HG02943 (cell line): ENCODE measurements around the gene SEPHS1.
A peak's percentile ranks its signal among the peaks of the same experiment; 100 is the strongest.
"Not testable (repeated sequence)": the region's sequence is repeated elsewhere in the genome, so short reads cannot be mapped to it uniquely, and the experiment has no call there.

Experiments
- ATAC-seq: cut with Tn5 transposase; IDR thresholded peaks from one replicate; pipeline ENCODE4 v1.9.1; 2021; ENCODE audit warnings: mild to moderate bottlenecking, low read depth, moderate library complexity; ENCODE audit not compliant: unreplicated experiment

The SEPHS1 gene

DNA sequence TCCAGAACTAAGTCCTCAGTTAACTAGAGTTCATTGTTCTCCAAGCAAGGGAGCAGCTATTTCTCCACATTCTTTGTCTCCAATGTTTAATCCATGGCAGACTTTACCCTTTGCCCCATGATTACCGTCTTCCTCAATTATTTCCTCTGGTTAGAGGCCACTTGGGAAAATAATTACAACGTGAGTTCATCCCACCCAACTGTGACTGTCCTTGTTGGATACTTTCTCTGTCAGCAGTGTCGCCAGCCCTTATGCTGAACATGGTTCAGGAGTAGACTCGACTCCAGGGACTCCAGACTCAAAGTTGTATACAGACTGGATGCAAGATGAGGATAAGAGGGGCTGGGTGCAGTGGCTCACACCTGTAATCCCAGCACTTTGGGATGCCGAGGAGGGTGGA lies 17.1 kb upstream of the SEPHS1 start:
- ATAC-seq: no peak

DNA sequence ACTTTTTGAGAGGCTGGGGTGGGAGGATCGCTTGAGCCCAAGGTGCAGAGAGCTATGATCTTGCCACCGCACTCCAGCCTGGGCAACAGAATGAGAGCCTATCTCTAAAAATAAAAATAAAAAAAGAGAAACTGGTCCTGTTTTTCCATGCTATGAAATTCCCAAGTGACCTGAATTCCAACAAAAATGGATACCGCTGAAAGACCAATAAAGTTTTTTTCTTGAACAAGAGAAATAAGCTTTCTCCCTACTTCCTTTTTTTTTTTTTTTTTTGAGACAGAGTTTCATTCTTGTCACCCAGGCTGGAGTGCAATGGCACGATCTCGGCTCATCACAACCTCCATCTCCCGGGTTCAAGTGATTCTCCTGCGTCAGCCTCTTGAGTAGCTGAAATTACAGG lies 12.5 kb upstream of the SEPHS1 start:
- no peak for ATAC-seq

DNA sequence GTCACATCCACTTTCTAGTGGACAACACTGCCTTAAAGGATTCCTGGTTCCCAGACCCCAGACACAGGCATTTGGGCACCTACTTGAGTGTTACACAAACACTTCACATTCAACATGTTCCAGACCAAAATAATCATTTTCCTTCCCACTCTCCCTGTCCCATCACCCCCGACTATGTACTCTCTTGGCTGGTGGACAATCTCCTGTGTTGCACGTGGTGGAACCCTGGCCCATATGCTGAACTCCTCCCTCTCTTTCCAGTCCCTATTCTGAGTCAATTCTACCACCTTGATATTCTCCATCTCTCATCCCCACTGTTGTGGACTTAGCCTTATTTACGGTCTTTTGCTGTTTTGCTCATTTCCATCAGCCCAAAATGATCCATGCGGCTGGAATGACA lies 8.3 kb upstream of the SEPHS1 start:
- no peak for ATAC-seq

DNA sequence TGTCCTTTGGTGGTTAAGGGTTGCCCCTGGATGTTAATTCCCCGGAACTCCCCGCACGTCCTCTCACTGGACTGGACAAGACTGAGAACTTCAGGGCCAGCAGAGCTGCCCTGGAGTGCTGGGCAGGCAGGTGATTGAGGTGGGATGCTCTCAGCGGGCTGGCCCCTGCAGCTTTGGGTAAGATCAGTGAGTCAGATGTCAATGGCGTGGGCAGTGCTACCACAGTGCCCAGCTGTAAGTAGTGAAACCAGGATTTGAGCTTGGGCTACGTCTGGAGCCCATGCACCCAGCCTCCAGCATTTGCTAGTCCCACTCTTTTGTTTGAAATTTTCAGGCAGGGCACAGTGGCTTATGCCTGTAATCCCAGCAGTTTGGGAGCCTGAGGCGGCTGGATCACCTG lies 6.7 kb upstream of the SEPHS1 start:
- ATAC-seq: no peak

DNA sequence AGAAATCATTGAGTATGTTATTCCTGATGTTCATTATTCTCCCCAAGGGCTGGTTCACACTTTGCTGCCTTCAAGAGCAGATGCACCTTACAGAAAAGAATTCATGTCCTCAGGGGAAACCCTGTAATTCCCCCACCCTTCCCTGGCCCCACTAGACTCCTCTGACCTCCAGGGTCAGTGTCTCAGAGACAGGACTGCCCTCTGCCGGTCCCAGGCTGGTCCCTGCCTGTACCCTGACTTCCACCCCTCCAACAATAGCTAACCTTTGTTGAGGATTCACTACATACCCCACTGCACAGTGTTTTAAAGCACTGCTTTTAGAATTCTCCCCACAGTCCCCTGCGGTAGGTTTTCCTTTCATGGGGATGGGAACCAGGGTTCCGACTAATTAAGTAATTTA lies 4.4 kb upstream of the SEPHS1 start:
- no peak for ATAC-seq

DNA sequence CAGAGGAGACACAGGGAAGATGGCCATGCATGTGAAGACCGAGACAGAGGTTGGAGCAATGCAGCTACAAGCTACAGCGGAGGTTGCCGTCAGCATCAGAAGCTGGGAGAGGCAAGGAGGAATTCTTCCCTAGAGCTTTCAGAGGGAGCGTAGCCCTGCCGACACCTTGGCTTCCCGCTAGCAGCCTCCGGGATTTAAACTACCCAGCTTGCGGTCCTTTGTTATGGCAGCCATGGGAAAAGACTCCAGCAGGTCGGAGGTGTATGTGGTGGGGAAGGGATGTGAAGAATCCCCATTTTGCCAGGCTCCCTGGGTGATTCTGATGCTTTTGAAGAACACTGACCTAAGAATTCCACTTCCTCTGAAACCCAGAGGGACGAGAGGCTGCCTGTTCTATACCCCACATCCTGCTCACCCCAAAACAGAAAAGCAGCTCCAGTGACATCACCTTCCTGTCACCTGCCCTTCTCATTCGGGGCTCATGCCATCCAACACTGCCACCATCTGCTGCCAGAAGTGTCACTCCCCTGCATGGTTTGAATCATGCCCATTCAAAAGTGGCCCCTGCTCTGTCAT lies 3.3 kb upstream of the SEPHS1 start:
- no peak for ATAC-seq

DNA sequence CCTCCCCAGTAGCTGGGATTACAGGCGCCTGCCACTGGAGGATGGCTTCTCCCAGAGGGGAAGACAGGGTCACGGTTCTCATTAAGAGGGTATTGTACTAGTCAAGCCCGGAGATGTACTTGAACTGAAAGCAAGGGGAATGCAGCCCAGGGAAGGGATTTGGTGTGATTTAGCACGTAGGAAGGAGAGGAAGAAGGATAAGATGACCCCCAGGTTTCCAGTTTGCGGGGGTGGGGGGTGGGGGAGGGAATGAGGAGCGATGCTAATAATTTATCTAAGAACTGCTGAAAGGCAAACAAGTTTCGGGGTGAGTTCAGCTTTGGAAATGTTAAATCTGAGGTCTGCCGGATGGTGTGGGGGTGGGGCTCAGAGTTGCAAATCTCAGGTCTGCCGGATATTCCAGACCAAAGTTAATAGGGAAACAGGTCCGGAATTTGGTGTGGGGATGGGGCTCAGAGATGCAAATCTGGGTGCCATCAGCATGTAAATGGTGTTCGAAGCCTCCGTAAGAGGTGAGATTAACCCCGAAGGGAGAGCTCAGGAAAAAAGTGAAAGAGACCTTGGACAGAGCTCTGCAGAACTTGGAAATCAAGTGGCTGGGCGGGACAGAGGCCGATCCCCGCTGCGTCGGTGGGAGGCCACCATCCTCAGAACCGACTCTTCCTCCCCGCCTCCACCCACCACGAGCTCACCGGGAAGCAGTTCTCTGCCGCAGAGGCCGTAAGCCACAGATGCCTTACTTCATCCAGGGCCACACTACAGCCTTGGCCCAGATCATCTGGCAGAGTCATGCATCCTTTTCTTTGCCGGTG lies 1.6 kb upstream of the SEPHS1 start:
- ATAC-seq: no peak

DNA sequence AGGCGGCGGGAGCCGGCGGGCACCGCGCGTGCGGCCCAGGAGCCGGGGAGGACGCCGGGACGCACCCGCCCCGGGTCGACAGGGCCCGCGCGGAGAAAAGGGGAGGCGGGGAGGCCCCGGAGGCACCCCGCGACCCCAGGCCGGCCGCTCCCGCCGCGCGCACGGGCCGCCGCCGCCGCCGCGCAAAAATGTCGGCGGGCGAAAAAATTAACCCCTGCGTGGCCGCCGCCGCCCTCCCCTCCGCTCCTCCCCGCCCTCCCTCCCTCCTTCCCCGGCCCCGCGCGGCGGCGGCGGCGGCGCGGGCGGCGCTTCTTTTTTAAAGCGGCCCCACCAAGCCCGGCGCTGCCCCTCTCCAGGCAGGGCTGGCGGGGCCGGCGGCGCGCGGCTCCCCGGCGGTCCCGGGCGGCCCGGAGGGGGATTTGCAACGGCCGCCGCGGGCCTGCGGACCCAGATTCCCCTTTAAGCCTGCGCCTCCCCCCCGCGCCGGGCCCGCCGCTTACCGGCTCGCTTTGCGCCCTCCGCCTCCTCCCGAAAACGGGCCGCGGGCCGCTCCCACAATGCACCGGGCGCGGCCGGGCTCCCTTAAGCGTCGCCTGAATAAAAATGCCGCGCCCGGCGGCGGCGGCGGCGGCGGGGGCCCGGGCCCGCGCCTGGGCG lies 465 bp downstream of the SEPHS1 start:
- ATAC-seq: peak; percentile 43

DNA sequence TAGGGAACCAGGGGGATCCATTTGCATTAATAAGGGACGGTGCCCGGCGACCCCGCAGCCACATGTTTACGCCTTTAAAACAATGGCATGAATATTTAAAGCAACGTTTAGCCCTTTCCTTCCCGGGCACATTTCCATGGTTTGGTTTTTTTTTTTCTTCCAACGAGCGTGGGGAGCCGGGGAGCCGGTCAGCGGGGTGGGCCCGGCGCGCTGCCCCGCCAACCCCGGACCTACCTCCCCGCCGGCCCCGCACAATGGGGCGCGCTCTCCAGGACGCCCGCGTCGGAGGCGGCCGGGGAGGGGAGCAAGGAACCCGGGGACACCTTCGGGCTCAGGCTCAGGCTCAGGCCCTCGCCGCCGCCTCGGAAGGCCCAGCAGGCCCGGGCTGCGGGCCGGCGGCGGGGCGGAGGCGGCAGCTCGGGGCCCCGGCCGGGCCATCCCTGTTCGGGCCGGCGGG lies 1.0 kb downstream of the SEPHS1 start:
- ATAC-seq: peak; percentile 6

DNA sequence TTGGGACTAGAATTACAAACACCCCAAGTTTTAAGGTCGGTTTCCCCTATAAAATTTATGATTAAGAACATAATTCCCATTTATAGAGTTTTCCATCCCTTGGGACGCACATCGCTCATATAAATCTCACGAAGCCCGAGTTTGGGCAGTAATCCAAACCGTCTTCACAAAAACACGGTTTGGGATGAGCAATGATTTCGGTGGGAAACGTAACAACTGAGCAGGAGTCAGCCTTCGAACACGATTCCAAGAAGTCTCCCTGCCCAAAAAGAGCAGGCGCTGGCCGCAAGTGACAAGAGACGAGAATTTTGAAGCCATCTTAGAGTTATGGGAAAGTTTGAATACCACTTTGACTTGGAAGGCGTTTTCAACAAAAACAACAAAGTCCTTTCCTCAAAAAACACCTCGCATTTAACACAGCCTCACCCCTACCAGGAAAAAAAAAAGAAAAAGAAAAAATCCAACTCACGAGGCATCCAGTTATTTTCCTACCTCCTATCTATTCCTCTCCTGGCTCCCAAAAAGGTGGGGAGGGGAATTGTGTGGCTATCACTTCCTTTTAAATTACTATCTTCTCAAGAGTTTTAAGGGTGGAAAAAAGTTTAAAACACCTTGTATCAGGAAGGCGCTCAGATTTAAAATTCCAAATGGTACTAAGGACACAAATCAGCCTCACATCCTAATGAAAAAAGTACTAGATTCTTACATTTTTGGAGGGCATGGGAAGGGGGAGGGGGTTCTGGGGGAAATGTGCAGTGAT lies 1.6 kb downstream of the SEPHS1 start:
- ATAC-seq: no peak

DNA sequence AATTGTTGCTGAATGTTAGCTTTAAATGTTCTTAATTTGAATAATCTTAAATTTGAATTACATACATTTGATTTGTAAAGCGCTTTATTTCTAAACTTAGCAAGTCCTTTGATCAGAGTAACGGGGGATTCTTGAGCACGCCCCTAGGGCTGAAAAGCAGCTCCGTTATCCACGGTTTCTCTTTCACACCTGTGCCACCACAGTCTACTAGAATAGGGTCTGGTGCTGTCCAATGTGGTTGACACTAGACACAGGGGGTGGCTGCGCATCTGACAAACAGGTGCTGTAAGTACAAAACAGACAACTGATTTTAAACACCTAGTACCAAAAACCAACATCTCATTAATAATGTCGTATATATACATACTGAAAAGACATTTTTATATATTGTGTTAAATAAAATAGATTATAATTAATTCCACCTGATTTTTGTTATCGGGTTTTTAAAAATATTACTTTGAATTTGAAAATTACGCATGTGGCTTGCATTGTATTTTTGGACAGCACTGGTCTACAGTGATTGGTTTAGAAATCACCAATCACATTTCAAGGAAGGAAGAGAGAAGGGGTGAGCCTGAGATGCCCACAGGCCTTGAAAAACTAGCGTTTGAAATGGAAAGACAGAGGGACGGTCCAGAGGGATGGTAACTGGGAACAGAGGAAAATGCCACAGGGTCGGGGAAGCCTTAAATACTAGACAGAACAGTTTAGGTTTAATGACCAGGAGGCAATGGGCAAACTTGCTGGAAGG lies 7.3 kb downstream of the SEPHS1 start:
- ATAC-seq: peak; percentile 80

DNA sequence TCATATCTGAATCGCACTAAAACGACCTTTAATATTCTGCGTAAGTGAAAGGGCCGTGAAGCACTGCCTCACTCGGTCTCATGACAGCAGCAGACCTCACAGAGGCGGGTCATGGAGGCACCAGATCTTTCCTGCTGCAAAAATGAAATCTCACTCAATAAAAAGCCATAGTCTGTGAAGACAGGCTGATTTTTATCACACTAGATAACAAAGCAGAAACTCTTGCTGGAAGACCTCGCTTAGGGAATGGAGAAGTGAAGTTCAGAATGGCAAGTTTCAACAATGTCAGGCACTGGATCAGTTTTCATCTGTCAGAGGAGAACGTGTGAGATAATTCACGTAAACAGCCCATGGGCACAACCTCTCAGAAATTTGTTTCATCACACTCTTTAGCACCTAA lies 8.0 kb downstream of the SEPHS1 start:
- no peak for ATAC-seq

DNA sequence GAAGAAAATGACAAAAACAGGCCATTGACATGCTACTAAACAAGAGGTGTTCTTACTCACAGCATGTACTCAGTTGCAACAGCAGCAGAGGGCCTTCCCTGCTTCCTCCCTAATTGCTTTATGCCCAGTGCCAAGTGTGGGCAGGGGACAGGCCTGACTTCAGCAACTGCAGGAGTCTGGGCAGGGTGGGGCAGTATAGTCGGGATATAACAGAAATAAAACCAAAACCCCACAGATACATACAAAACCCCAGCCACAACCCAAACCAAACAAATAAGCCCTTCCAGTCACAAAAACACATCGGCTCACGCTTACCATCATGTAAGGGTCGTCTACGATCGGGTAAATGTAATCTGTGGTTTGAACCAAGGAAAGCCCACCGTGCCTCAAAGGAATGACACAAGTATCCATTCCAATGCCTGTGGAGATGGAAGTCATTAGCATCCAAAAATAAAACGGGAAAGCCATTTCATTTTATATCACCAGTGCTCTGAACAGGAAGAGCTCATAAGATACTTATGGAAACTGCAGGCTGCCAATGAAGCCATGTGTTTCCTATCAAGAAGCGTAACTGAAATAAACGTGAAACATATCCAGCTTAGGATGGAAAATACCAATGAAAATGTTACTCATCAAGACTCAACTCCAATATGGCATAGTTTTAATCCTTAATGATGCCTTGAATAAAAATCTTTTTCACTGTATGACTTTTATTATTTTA lies 9.5 kb downstream of the SEPHS1 start:
- no peak for ATAC-seq

DNA sequence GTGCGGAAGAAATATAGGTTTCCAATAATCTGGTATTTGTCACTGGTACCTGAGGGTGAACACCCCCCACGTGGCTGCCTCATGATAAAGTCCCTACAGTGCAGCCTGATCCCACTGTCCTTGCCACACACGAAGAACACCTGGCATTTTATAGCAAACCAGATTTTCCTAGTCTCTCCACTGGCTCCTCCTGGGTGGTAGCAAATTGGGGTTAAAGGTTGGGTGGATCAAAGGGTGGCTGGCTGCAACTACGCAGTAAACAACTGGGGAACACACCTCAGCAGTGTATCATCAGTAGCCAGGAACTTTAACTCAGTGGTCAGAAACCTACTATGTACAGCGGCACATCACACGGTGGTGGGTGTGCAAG lies 10.3 kb downstream of the SEPHS1 start:
- no peak for ATAC-seq

DNA sequence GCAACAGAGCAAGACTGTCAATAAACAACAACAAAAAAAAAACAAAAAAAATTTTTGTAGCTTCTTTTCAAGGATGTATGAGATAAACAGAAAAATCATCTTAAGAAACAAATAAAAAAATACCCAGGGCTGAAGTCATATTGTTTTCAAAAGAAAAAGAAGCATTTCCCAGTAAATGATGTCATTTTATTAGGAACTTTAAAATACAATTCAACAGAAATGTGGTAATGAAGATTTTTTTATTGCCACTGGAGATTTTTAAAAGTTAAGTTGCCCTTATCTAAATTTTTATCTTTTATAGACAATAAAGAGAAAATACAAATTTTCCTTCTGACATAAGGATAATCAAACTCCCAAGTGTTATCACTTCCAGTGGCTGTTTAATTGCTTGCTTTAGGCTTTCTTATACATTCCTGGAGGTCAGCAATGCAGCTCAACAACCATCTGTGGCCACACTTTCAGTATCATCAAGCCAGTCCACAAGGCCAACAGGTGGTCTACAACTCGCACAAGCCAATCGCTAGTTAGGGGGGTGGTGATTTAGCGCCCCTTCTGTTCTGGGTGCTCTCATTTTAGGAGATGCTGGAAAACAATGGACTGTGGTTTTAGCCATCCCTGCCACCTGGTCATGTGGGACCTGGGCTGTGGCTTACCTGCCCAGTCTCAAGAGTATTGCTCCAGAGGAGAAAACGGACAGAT lies 10.8 kb downstream of the SEPHS1 start:
- ATAC-seq: no peak

DNA sequence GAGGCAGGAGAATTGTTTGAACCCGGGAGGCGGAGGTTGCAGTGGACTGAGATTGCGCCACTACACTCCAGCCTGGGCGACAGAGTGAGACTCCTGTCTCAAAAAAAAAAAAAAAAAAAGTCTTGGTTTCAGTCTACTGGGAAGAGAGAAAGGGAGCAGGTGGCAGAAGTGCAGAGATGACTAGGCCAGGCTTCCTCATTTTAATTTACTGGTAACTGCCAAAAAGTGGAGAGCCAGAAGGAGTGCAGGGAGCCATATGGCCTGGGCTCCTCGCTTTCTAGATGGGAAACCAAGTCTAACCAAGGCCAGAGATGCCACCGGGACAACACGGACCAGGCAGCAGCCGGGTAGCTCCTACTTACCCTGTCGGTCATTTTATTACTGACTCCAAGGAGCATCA lies 12.2 kb downstream of the SEPHS1 start:
- ATAC-seq: no peak

DNA sequence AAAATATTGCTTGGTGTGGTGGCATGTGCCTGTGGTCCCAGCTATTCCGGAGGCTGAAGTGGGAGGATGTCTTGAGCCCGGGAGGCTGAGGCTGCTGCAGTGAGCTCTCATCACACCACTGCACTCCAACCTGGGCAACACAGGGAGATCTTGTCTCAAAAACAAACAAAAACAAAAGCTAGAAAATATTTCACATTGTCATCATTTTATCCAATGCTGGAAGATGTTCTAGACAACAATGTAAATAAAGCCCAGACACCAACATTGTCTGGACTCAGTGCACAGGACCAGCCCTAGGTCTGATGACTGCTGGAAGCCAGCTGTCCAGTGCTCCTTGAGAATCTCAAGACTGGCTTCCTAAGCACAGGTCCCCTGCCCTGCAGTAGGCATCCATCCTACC lies 13.5 kb downstream of the SEPHS1 start:
- ATAC-seq: no peak

DNA sequence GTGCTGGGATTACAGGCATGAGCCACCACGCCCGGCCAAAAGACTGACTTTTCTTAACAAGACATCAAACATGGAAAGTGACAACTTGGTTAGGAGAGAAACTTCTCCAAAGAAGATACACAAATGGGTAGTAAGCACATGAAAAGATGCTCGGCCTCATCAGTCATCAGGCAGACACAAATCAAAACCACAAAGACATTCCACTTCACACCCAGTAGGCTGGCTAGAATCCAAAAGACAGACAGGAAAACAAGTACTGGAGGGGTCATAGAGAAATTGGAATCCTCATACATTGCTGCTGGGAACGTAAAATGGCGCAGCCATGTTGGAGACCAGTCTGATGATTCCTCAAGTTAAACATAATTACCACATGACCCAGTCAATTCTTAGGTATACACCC lies 16.4 kb downstream of the SEPHS1 start:
- ATAC-seq: no peak

DNA sequence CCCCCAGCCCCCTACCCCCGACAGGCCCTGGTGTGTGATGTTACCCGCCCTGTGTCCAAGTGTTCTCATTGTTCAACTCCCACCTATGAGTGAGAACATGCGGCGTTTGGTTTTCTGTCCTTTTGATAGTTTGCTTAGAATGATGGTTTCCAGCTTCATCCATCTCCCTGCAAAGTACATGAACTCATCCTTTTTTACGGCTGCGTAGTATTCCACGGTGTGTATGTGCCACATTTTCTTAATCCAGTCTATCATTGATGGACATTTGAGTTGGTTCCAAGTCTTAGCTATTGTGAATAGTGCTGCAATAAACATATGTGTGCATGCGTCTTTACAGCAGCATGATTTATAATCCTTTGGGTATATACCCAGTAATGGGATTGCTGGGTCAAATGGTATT lies 17.1 kb downstream of the SEPHS1 start:
- not testable (repeated sequence) for ATAC-seq
